ENCODE results near the gene ZNF99.
"Not testable (repeated sequence)": the region's sequence is repeated elsewhere in the genome, so short reads cannot be mapped to it uniquely, and the experiment has no call there.

The ZNF99 gene

DNA sequence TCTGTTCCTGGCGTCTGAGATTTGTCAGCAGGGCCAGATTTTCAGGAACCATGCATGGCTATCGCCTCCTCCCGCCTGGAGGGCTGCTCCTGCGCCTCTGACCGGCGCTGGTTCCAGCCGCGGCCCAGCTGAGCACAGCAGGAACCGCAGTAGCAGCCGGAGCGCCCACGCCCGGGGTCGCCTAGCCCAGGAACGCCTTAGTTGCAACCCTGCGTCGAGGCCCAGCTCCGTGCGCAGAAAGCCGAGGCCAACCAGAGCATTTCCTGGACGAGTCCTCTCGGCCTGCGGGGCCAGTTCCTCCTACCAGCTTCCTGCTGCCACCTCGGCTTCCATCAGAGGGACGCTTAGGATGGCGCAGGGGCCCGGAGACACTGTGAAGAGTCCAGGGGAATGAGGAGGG lies 75.0 kb downstream of the ZNF99 start:
- in situ Hi-C loops (cut with HindIII; ENCODE audit: low pct_unique_long_range_greater_than_20kb, low sequenced_read_pairs) = no loop called here
- DNase-seq (ENCODE audit: low read depth in 1 of 2, low spot score in 1 of 2) = no peak
- TF ChIP-seq JUND (IDR thresholded peaks at IDR 0.05; ENCODE audit: low read depth) = no peak

DNA sequence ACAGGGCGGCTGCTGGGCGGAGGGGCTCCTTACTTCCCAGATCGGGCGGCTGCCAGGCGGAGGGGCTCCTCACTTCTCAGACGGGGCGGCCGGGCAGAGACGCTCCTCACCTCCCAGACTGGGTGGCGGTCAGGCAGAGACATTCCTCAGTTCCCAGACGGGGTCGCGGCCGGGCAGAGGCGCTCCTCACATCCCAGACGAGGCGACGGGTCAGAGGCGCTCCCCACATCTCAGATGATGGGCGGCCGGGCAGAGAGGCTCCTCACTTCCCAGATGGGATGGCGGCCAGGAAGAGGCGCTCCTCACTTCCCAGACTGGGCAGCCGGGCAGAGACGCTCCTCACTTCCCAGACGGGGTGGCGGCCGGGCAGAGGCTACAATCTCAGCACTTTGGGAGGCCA lies 80.9 kb downstream of the ZNF99 start:
- in situ Hi-C loops (cut with HindIII; ENCODE audit: low pct_unique_long_range_greater_than_20kb, low sequenced_read_pairs); DNase-seq (ENCODE audit: low read depth in 1 of 2, low spot score in 1 of 2): not testable (repeated sequence)

DNA sequence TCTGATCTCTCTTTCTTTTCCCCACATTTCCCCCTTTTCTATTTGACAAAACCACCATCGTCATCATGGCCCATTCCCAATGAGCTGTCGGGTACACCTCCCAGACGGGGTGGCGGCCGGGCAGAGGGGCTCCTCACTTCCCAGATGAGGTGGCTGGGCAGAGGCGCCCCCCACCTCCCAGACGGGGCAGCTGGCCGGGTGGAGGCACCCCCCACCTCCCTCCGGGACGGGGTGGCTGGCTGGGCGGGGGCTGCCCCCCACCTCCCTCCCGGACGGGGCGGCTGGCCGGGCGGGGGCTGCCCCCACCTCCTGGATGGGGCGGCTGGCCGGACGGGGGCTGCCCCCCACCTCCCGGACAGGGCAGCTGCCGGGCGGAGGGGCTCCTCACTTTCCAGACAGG lies 81.3 kb downstream of the ZNF99 start:
- in situ Hi-C loops (cut with HindIII; ENCODE audit: low pct_unique_long_range_greater_than_20kb, low sequenced_read_pairs); DNase-seq (ENCODE audit: low read depth in 1 of 2, low spot score in 1 of 2): not testable (repeated sequence)
